Measurements from ENCODE around the gene ATAD3B.
"Not testable (repeated sequence)": the region's sequence is repeated elsewhere in the genome, so short reads cannot be mapped to it uniquely, and the experiment has no call there.

ATAD3B gene

DNA sequence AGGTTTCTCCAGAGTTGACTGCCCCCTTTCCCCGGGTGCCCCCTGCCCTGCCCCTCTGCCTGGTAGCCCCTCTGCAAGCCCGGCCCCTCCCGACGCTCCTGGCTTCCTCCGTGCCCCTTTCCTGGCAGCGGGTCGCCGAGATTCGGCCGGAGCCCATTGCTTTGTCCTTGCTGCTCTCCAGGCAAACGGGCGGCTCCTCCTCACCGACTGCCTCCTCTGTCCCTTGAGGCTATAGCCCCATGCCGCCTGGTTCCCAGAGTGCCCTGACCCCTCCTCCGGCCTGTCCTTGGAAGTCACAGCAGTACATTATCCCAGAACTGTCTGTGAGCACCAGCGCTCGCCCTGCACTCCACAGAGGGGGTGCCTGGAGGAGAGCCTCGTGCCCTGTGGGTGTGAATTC is 42.1 kb downstream of the ATAD3B start:
- DNase-seq: not testable (repeated sequence)

DNA sequence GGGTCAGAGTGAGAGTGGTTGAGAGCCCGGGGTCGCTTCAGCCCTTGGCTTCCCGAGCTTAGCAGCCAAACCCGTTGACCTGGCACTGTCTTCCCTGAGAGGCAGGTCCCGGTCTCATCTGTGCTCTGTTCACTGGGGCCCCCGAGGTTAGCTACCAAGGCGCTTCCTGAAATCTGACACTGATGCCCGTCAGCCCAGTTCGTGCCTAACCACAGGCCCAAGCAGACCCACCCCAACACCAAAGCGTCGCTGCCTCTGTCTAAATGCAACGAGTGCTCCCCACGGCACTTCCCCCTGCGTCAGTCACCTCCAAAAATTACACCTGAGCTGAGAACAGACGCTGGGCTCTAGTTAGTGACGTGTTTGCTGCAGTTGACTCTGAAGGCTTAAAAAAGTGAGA is 42.8 kb downstream of the ATAD3B start:
- not testable (repeated sequence) for DNase-seq

DNA sequence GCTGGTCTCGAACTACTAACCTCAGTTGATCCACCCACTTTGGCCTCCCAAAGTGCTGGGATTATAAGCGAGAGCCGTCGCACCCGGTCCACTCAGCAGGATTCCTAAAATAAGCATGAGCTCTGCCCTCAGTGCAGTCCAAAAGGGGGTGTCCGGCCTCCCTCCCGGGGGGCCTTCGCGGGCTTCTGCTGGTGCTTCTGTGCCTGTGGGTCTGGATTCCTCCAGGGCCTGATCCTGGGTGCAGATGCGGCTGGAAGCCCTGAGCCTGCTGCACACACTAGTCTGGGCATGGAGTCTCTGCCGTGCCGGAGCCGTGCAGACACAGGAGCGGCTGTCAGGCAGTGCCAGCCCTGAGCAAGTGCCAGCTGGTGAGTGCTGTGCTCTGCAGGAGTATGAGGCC is 45.4 kb downstream of the ATAD3B start:
- DNase-seq: not testable (repeated sequence)

DNA sequence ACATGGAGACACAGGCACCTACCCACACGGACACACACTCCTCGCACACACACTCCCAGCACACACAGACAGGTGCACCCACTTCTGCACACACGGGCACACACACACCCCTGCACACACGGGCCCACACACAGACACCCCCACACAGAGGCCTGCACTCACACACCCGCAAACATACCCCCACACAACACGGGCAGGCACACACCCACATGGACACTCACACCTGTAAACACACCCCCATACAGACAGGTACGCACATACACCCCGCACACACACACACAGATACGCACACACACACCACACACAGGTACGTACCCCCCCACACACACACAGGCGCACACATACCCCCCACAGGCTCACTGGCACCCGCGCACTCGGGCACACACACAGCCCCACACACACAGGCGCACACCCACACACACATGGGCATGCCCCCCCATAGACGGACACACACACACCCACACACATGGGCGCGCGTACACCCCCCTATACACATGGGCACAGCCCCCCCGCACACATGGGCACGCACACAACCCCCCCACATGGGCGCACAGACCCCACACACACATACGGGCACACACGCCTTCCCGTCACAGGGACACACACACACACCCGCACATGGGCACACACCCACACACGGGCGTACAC is 46.5 kb downstream of the ATAD3B start:
- DNase-seq: no peak

DNA sequence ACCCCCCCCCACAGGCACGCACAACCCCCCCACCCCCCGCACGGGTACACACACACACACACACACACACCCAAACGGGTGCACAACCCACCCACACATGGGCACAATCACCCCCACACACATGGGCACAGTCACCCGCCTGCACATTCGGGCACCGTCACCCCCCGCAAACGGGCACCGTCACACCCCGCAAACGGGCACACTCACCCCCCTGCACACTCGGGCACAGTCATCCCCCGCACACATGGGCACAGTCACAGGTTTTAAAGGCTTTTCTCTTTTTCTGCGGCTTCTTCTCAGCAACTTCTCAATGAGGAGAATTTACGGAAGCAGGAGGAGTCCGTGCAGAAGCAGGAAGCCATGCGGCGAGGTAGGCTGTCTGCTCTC is 47.0 kb downstream of the ATAD3B start:
- DNase-seq: not testable (repeated sequence)

DNA sequence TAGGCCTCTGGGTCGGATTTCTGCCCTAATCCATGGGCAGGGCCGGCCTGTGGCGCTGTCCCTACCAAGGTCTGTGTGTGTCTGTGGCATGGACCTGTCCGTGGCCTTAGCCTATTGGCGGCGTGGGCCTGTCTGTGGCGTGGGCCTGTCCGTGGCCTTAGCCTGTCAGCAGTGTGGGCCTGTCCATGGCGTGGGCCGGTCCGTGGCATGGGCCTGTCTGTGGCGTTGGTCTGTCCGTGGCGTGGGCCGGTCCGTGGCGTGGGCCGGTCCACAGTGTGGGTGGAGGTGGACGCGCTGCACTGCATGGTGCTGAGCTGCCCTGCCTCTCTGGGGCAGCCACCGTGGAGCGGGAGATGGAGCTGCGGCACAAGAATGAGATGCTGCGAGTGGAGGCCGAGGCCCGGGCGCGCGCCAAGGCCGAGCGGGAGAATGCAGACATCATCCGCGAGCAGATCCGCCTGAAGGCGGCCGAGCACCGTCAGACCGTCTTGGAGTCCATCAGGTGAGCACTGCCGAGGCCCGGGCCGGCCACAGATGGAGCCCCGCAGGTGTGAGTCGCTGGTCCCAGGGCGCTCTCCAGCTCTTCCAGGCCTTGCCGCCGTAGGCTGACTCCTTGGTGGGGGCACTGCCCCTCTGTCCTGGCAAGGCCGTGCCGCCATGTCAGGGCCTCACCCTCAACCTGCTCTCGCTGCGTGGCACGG is 48.4 kb downstream of the ATAD3B start:
- DNase-seq: not testable (repeated sequence)

DNA sequence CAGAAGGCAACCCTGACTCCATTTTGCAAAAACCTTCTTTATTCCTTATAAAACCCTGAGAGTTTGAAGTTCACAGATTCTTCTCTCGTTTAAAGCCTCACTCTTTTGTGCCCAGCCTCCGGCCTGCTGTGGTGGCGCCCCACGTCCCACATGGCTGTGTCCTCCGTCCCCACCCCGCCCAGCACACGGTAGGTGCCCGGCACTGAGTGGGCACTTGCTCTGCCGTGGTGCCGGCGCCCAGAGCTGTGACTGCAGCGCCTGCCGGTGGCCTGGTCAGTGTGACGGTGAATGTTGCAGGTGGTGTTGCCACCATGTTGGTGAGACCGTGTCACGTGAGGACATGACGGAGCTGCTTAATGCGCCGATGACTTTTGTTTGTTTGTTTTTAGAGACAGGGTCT is 49.8 kb downstream of the ATAD3B start:
- DNase-seq: no peak

DNA sequence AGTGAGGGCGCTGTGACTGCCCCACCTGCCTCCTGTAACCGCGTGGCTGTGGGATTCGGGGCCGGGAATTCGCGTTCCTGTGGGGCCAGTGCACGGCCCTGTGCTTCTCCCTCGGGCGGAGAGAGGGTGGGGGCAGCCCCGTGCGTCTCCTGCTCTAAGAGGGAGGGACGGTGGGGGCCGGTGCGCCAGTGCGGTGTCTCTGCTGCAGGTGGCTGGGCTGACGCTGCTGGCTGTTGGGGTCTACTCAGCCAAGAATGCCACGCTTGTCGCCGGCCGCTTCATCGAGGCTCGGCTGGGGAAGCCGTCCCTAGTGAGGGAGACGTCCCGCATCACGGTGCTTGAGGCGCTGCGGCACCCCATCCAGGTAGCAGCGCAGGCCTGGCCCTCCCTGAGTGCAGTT is 51.0 kb downstream of the ATAD3B start:
- DNase-seq: not testable (repeated sequence)

DNA sequence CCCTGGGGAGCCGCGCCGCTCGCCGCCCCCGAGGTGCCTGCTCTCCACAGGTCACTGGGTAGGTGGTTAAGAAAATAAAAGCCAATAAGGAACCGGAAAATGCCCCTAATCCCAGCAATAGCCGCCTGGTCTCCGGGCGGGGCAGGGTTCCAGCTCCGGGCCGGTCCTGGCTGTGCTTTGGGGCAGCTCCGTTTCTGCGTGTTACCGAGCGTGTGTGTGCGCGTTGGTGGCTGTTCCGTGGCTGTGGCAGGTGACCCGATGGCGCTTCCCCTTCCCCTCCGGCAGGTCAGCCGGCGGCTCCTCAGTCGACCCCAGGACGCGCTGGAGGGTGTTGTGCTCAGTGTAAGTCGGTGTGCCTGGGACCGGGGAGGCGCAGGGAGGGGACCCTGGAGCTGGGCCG is 51.7 kb downstream of the ATAD3B start:
- not testable (repeated sequence) for DNase-seq

DNA sequence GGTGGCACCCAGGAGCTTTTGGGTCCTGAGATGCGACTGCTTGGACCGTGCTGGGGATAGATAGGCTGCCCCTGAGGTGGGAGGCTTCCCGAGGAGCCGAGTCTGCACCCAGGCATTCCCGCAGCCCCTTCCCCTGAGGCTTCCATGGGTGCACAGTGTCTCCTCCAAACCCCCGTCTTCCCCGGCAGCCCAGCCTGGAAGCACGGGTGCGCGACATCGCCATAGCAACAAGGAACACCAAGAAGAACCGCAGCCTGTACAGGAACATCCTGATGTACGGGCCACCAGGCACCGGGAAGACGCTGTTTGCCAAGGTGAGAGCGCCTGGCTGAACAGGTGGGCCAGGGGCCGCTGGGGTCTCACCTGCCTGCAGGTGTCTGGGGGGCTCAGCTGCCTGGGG is 52.1 kb downstream of the ATAD3B start:
- DNase-seq: not testable (repeated sequence)

DNA sequence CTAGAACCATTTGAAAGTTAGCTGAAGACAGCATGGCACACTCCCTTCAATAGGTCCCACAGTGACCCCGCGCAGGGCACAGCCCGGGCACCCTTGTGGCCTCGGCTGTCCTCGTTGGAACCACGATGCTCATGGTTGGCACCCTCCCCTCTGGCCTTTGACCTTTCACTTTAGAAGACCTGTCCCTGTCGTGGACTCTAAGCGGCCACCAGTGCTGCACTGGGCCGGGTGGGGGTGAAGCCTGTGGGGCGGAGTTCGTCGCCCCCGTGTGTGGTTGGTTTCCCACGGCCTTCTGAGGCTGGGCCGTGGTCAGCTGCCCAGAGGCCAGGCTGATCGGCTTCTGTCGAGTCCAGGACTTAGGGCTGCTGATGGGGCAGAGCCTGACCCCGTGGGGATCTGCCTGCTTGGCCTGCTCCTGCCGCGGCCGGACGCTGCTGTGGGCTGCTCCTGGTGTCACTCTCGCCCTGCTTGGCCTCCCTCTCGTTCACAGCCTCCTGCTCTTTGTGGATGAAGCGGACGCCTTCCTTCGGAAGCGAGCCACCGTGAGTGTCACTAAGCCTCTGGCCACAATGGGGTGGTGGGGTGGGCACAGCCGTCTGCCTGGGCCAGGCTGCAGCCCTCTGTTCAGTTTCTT is 53.3 kb downstream of the ATAD3B start:
- DNase-seq: not testable (repeated sequence)

DNA sequence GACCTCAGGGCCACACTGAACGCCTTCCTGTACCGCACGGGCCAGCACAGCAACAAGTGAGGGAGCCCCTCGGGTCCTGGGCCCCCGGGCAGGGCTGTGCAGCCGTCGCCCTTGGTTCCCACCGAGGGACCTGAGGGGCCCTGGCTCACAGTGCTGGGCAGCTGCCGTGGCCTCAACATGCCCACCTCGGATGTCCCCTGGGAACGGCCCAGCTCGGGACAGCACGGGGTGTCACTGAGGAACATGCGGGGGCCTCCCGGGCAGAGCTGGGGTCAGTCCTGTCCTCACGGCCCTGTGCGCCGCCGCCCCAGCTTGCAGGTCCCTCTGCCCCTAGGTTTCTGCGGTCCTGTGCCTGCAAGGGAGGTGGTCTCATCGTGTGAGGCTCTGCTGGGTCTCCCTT is 54.9 kb downstream of the ATAD3B start:
- not testable (repeated sequence) for DNase-seq

DNA sequence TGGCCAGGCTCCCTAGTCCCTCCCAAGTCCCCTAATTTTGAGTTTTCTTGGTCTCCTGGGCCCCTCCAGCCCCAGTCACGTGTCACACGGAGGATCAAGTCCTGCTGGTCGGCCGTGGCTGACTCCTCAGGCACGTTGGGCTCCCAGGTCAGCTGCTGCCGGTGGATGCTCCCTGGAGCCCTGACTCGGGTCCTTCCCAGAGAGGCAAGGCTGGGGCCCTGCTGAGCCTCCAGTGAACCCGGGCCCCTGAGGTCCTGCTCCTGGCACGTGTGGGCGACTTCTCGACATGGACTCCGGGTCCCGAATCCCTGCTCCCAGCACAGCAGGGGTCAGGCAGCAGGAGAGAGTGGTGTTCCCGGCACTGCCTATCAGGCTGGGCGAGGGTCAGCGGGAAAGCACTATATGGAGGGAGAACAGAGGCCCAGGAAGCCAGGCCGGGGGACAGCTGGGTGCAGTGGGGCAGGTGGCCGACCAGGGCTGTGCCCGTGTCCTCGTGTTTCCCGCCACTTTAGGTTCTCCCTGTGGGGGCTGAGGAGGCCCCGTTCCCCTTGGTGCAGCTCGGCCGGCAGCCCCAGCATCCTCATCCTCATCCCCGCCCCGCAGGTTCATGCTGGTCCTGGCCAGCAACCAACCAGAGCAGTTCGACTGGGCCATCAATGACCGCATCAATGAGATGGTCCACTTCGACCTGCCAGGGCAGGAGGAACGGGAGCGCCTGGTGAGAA is 55.7 kb downstream of the ATAD3B start:
- DNase-seq: no peak

DNA sequence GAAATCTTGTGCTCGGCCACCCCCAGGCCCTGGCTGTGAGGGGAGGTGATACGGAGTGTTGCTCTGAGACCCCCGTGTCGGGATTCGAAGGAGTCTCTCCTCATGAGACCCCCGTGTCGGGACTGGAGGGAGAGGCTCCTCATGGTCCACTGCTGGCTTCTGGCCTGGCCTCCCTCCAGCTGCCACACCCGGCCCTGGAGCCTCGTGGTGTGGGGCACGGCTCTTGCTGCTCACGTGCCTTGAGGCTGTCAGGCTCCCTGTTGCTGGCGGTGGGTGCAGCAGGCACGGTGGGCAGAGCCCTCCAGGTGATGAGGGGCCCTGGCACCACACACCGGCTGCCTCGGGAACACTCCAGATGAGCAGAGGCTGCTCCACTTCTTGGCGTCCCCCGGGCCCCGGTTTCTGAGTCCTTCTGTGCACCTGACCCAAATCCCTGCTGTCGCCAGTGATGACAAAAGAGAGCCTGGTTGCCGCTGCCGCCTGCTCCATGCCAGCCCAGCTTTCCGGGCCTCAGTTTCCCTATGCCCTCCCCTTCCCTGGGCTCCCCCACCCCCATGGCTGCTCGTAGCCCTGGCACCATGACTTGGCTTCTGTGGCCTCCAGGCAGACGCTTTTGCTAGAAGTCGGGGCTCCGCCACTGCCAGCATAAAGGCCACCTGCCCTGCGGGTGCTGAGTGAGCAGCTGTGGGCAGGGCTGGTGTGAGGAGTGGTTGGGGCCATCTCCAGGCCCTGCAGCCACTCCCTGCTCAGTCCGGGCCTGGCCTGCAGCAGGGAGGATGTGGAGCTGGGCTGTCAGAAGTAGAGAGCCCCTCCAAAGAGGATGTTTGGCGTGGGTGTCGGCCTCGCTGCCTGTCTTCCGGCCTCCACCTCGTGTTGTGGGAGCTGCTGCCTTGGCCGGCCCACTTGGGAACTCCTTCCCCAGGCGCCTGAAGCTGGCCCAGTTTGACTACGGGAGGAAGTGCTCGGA is 57.0 kb downstream of the ATAD3B start:
- DNase-seq: no peak

DNA sequence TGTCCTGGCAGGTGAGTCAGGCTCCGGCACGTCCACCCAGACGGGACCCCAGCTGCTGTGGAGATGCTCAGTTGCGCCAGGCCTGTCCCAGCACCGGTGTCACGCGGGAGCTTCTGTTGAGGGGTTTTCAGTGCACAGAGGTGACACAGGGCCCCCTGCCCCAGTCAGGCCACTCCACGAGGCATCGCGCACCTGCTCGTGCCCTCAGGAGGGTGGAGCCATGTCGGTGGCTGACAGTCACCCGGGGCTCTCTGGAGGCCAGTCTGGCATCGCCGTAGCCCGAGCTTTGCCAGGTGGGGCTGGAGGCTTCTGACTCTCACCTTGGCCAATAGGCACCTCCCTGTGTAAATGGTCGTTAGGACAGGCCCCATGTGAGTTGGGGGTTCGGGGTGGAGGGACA is 57.8 kb downstream of the ATAD3B start:
- no peak for DNase-seq

DNA sequence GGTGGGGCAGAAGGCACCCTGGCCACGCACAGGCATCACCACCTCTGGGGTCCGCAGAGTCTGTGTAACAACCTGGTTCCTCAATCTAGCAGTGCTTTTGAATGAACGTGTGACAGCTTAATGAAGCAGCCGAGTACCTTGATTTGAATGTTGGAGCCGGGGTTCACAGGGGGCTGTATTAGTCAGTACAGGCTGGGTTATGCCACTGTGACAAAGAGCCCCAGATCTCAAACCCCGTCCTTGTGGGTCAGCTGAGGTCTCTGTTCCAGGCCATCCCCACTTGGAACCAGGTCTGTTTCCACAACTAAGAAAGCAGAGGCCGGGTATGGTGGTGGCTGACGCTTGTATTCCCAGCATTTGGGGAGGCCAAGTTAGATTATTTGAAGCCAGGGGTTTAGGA is 58.4 kb downstream of the ATAD3B start:
- no peak for DNase-seq

DNA sequence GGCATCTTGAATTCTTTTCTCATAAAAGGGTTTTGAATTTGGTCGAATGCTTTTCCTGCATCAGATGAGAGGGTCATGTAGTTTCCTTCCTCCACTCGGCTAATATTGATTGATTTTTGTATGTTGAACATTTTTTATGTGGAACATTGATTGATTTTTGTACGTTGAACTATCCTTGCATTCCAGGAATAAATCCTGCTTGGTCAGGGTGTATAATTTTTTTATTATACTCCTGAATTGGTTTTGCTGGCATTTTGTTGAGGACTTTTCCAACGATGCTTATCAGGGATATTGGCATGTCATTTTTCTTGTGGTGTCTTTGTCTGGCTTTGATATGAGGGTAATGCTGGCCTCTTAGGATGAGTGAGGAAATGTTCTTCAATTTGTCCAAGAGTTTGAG is 60.4 kb downstream of the ATAD3B start:
- no peak for DNase-seq

DNA sequence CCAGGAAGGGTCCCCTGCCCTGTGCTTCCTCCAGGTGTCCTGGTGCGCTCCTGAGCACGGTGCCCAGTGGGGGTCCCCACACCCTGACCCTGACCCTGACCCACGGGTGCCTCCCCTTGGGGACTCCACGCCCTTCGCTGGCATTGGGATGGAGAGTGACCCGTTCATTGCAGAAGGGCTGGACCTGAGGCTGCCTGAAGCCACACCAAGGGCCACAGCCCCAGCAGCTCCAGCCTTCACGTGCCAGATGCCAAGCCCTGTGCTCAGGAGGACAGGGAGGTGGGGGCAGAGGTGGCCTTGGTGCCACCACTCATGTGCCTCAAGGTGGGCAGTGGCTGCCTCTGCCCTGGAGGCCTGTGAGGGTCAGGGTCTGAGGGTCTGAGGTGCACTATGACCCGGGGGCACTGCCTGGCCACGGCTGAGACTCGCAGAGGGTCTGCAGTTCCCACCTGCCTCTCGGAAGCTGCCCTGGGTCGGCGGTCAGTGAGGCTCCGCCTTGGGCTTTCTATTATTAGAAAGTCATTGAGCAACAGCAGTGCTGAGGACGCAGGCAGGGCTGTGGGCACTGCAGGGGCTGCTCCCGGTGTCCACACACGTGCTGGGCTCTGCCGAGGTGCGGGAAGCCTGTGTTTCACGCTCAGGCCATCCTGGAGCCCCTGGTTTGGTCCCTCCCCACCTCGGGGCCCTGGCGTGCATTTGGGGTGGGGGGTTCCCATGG is 61.8 kb downstream of the ATAD3B start:
- not testable (repeated sequence) for DNase-seq

DNA sequence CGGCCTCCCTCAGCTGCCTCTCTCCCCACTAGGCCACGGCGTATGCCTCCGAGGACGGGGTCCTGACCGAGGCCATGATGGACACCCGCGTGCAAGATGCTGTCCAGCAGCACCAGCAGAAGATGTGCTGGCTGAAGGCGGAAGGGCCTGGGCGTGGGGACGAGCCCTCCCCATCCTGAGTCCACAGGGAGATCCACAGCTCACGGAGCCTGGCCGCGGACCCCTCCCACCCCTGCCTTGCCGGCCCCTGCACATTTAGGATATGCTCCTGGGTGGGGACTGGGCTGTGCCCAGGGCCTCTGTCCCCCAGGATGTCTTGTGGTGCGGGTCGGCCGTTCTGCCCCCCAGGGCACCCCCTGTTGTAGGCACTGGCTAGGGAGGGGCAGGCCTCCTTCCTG is 62.3 kb downstream of the ATAD3B start:
- not testable (repeated sequence) for DNase-seq

DNA sequence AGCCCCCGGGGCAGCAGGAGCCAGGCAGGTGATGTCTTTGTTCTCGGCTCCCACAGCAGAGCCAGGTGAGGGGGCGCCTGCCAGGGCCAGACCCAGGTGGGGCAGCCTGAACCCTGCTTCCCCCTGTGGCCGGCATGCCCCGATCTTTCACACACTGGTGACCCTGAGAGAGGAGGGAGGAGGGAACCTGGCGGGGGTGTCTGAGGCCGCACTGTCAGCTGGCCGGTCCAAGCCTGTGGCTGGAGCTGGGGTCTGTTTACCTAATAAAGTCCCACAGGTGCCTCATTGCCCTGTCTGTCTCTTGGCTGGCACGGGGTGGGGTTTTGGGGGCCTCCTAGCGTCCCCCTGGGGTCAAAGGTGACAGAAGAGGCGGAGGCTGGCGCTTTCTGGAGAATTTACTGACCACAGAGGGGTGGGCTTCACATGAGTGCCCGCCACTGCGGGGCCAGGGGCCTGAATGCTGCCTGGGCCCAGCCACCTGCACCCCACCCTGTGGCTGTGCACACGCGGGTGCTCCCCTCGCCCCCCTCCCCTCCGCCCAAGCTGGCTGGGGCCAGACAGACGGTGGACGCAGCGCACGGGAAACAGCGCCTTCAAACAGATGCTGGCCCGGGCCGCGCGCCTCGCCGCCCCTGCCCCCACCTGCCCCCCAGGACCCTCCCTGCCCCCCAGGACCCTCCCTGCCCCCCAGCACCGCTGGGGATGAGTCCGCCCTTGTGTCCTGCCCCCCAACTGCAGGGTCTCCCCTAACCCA is 63.0 kb downstream of the ATAD3B start:
- DNase-seq: no peak
